ENCODE data around the gene SLC25A22. TPM values are rescaled to one million over a fixed set of nuclear protein-coding genes. Genes with fewer than 3 reads are reported as not detected.

SLC25A22 gene
- total RNA-seq, 2 donors from 2014 or later = 21.2 to 43.2 TPM

DNA sequence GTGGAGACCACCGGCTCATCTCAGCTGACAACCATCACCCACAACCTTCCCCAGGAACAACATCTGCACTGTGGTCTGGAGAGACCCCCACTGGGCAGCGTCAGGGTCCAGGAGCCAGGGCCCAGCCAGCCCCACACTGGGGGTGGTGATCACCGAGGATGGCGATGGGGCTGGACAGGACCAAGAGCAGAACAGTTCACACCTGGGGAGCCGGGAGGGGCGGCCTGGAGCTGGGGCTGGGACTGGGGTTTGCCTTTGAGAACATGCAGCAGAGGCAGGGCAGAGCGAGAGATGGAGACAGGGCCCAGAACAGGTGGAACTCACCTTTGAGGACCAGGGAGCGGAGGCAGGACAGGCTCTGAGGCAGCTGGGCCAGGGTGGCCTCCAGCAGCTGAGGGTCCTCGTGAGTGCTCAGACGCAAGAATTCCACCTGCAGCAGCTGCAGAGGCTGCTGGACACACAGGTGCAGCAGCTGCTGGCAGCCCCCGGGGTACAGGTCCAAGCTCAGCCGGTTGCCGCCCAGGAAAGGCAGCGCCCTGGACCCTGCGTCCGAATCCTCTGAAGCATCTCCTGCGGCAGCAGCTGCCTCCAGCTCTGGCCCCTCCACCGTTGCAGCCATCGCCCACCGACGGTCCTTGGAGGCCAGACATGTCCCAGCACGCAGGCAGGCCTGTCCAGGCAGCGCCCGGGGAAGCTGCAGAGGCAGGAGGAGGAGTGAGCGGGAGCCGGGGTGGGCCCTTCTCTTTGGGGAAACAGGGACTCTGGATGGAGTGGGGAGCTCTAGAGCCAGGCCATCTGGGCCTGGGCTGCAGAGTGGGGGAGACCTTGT, 5.9 kb upstream of the SLC25A22 start:
- H3K4me3 ChIP-seq = peak overlapping the region; percentile 47 to 61
- intact Hi-C loops (cut with DNase I) = no loop called here
- no peak for DNase-seq (ENCODE audit: low spot score)

DNA sequence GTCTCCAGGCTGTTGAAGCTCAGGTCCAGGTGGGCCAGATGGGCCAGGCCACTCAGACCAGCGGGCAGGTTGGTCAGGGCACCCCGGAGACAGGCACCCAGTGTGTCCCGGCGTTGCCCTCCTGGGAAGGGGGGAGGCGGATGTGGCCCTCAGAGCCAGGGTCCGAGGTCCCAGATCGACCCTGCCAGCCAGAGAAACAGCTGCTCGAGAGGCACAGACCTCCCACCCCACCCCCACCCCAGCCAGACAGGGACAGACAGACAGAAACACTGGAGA, 5.3 kb upstream of the SLC25A22 start:
- intact Hi-C loops (cut with DNase I) = no loop called here
- H3K36me3 ChIP-seq = no peaks in the 10 kb centered on the region
- H3K4me3 ChIP-seq = no peak overlapping the region
- 79% methylated on average over 7 of the region's 8 CpGs for WGBS
- TF ChIP-seq POLR2A (IDR thresholded peaks at IDR 0.05) = no peak
- no peak for TF ChIP-seq POLR2AphosphoS5 (IDR thresholded peaks at IDR 0.05)
- no peak for TF ChIP-seq CTCF (IDR thresholded peaks at IDR 0.05)
- no peaks in the 10 kb centered on the region for H3K9me3 ChIP-seq
- no peak overlapping the region for H3K27ac ChIP-seq
- peaks cover 13% of the 10 kb centered on the region for H3K4me1 ChIP-seq (replicated peaks)
- no peak for DNase-seq (ENCODE audit: low spot score)
- H3K27me3 ChIP-seq (replicated peaks; ENCODE audit: insufficient read depth) = no peaks in the 10 kb centered on the region

More for the DNA sequence above, 5.9 kb upstream of the SLC25A22 start:
- Histone ChIP-seq H3K27ac (peak overlapping the region in 1 of 2 donors; percentile 88), H3K9me3 (no peaks in the 10 kb centered on the region), H3K4me1 (replicated peaks) (peaks cover 13% of the 10 kb centered on the region), H3K27me3 (replicated peaks; ENCODE audit: insufficient read depth) (no peaks in the 10 kb centered on the region), H3K36me3 (no peaks in the 10 kb centered on the region)
- TF ChIP-seq POLR2A (IDR thresholded peaks at IDR 0.05) = no peak
- WGBS = 36% methylated on average over 23 of the region's 26 CpGs

GRCh38 chr11:802693-803466, 4.8 kb upstream of the SLC25A22 start:
- 88% methylated on average over 28 of the region's 28 CpGs for WGBS
- intact Hi-C loops (cut with DNase I) = no loop called here
- Histone ChIP-seq H3K4me1 (replicated peaks) (peaks cover 13% of the 10 kb centered on the region), H3K27me3 (replicated peaks; ENCODE audit: insufficient read depth) (no peaks in the 10 kb centered on the region), H3K4me3 (no peak overlapping the region), H3K9me3 (no peaks in the 10 kb centered on the region), H3K27ac (no peak overlapping the region), H3K36me3 (no peaks in the 10 kb centered on the region)
- TF ChIP-seq POLR2AphosphoS5 (IDR thresholded peaks at IDR 0.05) (no peak), POLR2A (IDR thresholded peaks at IDR 0.05) (no peak), CTCF (IDR thresholded peaks at IDR 0.05) (no peak)
- no peak for DNase-seq (ENCODE audit: low spot score)

- Histone ChIP-seq H3K27ac (no peak overlapping the region), H3K36me3 (no peaks in the 10 kb centered on the region), H3K4me3 (no peak overlapping the region), H3K9me3 (no peaks in the 10 kb centered on the region), H3K4me1 (replicated peaks) (peaks cover 13% of the 10 kb centered on the region), H3K27me3 (replicated peaks; ENCODE audit: insufficient read depth) (no peaks in the 10 kb centered on the region)
- DNase-seq (ENCODE audit: low spot score) = no peak
- TF ChIP-seq CTCF (IDR thresholded peaks at IDR 0.05) = no peak
- no peak for TF ChIP-seq POLR2A (IDR thresholded peaks at IDR 0.05)
- TF ChIP-seq POLR2AphosphoS5 (IDR thresholded peaks at IDR 0.05) = no peak
- WGBS = 97% methylated on average over 21 of the region's 21 CpGs
- intact Hi-C loops (cut with DNase I) = no loop called here
Observed at GRCh38 chr11:802018-802617, 4.0 kb upstream of the SLC25A22 start.

DNA sequence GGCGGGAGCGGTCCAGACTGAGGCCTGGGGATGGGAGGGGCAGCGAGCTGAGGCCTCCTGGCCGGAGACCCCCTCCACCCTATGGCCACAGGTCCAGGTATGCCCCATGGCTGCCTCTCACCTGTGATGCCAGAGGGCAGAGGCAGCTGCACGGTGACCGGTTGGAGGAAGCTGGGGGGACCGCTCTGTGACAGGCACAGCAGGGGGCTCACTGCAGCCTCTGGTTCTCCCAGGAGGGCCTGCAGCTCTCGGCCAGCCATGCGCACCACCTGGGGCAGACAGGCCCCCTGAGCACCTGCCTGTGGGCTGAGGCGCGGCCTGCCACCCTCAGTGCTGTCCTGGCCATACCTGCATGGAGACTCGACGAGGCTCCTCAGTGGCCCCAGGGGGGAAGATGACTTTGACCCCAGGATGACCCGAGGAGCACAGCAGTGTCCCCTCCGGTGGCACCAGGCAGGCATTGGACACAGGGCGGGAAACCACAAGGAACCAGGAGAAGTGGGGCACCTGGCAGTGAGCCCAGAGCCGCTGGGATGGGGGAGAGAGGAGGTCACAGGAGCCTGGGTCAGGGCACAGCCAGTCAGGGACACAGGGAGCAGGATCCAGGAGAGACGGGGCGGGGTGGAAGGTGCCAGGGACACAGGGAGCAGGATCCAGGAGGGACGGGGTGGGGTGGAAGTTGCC, 3.2 kb upstream of the SLC25A22 start:
- intact Hi-C loops (cut with DNase I) = no loop called here
- DNase-seq (ENCODE audit: low spot score) = no peak
- 83% methylated on average over 20 of the region's 20 CpGs for WGBS

More for the DNA sequence above, 3.2 kb upstream of the SLC25A22 start:
- Histone ChIP-seq H3K27ac (no peak overlapping the region), H3K27me3 (replicated peaks; ENCODE audit: insufficient read depth) (no peaks in the 10 kb centered on the region), H3K36me3 (no peaks in the 10 kb centered on the region), H3K9me3 (no peaks in the 10 kb centered on the region), H3K4me1 (replicated peaks) (peaks cover 21% of the 10 kb centered on the region), H3K4me3 (no peak overlapping the region)
- TF ChIP-seq POLR2A (IDR thresholded peaks at IDR 0.05) (no peak), CTCF (IDR thresholded peaks at IDR 0.05) (no peak), POLR2AphosphoS5 (IDR thresholded peaks at IDR 0.05) (no peak)

Measured in prostate gland (tissue), 2 donors.